Measurements from ENCODE around the gene SNRPA. TPM values are rescaled to one million over a fixed set of nuclear protein-coding genes. Genes with fewer than 3 reads are reported as not detected.

Gene SNRPA
- total RNA-seq, 1 donor from 2014 or later, result 126 TPM

DNA sequence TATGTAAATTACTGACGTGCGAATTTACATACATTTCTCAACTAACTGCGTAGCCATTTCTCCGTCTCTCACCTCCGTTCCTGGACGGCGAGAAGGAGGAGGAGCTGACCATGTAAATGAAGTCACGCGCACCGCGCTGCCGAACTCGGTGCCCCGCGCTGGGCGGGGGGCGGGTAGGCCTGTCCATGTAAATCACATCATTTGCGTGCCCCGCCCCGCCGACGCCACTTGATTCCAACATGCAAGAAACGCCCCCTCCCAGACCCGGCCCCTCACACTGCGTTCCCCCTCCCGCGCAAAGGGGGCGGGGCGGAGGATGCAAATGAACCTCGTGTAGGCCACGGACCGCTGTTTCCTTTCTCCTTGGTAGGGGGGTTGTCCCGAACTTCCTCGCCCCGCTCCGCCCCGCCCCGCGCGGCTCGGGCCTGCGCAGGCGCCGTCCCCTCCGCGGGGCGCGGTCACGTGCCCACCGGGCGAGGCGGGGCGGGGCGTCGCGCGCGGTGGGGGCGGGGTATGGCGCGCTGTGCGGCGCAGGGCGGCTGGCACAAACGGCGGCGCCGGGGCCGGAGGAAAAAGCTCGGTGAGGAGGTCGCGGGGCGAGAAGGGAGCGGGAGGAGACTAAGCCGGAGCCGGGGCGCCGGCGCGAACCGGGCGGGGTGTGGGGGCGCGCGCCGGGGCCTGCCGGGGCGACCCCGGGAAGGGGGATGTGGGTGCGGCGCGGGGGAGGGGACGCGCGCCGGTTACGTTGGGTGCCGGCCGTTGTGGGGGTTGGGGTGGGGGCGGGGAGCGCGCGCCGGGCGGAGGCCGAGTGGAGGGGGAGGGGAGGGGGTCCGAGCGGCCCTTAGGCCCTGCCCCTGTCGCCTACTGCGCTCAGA is 47.9 kb downstream of the SNRPA start, which contains the start of gene EGLN2:
EGLN2 (plus strand) TSS at position 509 of the 875 bp plus-strand sequence. CDS start 1,382 bp downstream, outside the sequence.
- Mint-ChIP-seq H3K9me3 (ENCODE audit: low read depth) (no peaks in the 10 kb centered on the region), H3K36me3 (ENCODE audit: insufficient read depth) (peaks cover 4% of the 10 kb centered on the region), H3K27me3 (no peaks in the 10 kb centered on the region), H3K27ac (peak within 1 kb of the TSS; percentile 99), H3K4me3 (ENCODE audit: low read depth) (peak within 1 kb of the TSS; percentile 89), H3K4me1 (ENCODE audit: low read depth) (peaks cover 39% of the 10 kb centered on the region)
- peak; percentile 100 for DNase-seq (ENCODE audit: low spot score, unreplicated experiment)
- TF ChIP-seq, protein P1, sequence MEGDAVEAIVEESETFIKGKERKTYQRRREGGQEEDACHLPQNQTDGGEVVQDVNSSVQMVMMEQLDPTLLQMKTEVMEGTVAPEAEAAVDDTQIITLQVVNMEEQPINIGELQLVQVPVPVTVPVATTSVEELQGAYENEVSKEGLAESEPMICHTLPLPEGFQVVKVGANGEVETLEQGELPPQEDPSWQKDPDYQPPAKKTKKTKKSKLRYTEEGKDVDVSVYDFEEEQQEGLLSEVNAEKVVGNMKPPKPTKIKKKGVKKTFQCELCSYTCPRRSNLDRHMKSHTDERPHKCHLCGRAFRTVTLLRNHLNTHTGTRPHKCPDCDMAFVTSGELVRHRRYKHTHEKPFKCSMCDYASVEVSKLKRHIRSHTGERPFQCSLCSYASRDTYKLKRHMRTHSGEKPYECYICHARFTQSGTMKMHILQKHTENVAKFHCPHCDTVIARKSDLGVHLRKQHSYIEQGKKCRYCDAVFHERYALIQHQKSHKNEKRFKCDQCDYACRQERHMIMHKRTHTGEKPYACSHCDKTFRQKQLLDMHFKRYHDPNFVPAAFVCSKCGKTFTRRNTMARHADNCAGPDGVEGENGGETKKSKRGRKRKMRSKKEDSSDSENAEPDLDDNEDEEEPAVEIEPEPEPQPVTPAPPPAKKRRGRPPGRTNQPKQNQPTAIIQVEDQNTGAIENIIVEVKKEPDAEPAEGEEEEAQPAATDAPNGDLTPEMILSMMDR (IDR thresholded peaks at IDR 0.05; ENCODE audit: unreplicated experiment), result no peak

DNA sequence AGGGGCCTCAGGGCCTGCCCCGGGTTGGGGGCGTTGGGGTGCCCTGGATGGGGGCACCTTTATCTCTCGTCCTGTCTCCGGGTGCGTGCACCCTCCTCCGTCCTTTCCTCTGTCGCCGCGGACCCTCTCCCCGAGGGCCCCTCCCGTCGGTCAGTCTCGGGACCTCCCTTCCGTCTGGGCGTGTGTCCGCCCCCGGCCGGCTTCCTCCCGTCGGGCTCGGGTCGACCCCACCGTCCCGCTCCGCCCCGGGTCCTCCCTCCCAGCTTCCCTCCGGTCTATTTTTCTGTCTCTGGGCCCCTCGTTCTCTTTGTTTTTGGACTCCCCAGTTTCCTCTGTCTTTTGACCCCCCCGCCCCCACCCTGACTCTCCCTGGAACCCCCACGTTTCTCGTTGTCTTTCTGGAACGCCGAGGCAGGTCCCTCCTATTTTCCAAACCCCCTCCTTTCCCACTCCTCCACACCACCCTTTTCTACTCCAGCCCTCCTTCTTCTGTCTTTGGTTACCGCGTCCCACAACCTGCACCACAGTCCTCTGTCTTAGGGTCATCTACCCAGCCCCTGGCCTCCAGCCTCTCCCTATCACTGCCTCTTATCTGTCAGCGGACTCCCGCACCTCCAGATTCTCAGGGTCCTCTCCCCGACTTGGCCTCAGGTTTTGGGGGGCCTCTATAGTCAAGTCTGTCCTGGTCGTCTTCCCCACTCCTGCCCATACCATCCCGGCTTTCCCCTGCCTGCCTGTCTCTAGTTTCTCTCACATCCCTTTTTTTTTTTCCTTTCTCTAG is 48.7 kb downstream of the SNRPA start:
- Mint-ChIP-seq H3K4me3 (ENCODE audit: low read depth) (peak overlapping the region; percentile 89), H3K4me1 (ENCODE audit: low read depth) (peaks cover 45% of the 10 kb centered on the region), H3K9me3 (ENCODE audit: low read depth) (no peaks in the 10 kb centered on the region), H3K27ac (peak overlapping the region; percentile 92), H3K27me3 (no peaks in the 10 kb centered on the region), H3K36me3 (ENCODE audit: insufficient read depth) (peaks cover 6% of the 10 kb centered on the region)
- TF ChIP-seq, protein P1 (IDR thresholded peaks at IDR 0.05; ENCODE audit: unreplicated experiment), result no peak
- DNase-seq (ENCODE audit: low spot score, unreplicated experiment), result no peak

DNA sequence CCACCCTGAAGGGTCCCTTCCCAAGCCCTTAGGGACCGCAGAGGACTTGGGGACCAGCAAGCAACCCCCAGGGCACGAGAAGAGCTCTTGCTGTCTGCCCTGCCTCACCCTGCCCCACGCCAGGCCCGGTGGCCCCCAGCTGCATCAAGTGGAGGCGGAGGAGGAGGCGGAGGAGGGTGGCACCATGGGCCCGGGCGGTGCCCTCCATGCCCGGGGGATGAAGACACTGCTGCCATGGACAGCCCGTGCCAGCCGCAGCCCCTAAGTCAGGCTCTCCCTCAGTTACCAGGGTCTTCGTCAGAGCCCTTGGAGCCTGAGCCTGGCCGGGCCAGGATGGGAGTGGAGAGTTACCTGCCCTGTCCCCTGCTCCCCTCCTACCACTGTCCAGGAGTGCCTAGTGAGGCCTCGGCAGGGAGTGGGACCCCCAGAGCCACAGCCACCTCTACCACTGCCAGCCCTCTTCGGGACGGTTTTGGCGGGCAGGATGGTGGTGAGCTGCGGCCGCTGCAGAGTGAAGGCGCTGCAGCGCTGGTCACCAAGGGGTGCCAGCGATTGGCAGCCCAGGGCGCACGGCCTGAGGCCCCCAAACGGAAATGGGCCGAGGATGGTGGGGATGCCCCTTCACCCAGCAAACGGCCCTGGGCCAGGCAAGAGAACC is 49.5 kb downstream of the SNRPA start:
- Mint-ChIP-seq H3K27ac (peak overlapping the region; percentile 92), H3K4me1 (ENCODE audit: low read depth) (peaks cover 48% of the 10 kb centered on the region), H3K36me3 (ENCODE audit: insufficient read depth) (peaks cover 6% of the 10 kb centered on the region), H3K27me3 (no peaks in the 10 kb centered on the region), H3K4me3 (ENCODE audit: low read depth) (peak overlapping the region; percentile 89), H3K9me3 (ENCODE audit: low read depth) (no peaks in the 10 kb centered on the region)
- no peak for DNase-seq (ENCODE audit: low spot score, unreplicated experiment)
- TF ChIP-seq, protein P1 (IDR thresholded peaks at IDR 0.05; ENCODE audit: unreplicated experiment), result no peak

DNA sequence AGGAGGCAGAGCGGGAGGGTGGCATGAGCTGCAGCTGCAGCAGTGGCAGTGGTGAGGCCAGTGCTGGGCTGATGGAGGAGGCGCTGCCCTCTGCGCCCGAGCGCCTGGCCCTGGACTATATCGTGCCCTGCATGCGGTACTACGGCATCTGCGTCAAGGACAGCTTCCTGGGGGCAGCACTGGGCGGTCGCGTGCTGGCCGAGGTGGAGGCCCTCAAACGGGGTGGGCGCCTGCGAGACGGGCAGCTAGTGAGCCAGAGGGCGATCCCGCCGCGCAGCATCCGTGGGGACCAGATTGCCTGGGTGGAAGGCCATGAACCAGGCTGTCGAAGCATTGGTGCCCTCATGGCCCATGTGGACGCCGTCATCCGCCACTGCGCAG is 50.0 kb downstream of the SNRPA start:
- peaks cover 48% of the 10 kb centered on the region for H3K4me1 Mint-ChIP-seq (ENCODE audit: low read depth)
- no peaks in the 10 kb centered on the region for H3K9me3 Mint-ChIP-seq (ENCODE audit: low read depth)
- H3K27me3 Mint-ChIP-seq, result no peaks in the 10 kb centered on the region
- H3K4me3 Mint-ChIP-seq (ENCODE audit: low read depth), result peak overlapping the region; percentile 89
- DNase-seq (ENCODE audit: low spot score, unreplicated experiment), result no peak
- no peak overlapping the region for H3K27ac Mint-ChIP-seq
- peaks cover 6% of the 10 kb centered on the region for H3K36me3 Mint-ChIP-seq (ENCODE audit: insufficient read depth)
- TF ChIP-seq, protein P1 (IDR thresholded peaks at IDR 0.05; ENCODE audit: unreplicated experiment), result no peak

Measured in progenitor cell of endocrine pancreas (in vitro differentiated cells).